Islet precursor cell (in vitro differentiated cells): ENCODE results near the gene NEB.
A peak's percentile ranks its signal among the peaks of the same experiment; 100 is the strongest.
"Not testable (repeated sequence)": the region's sequence is repeated elsewhere in the genome, so short reads cannot be mapped to it uniquely, and the experiment has no call there.

Experiments
- DNase-seq: peaks from one replicate; pipeline ENCODE4 v3.0.0-alpha.2; 2018

Gene NEB

DNA sequence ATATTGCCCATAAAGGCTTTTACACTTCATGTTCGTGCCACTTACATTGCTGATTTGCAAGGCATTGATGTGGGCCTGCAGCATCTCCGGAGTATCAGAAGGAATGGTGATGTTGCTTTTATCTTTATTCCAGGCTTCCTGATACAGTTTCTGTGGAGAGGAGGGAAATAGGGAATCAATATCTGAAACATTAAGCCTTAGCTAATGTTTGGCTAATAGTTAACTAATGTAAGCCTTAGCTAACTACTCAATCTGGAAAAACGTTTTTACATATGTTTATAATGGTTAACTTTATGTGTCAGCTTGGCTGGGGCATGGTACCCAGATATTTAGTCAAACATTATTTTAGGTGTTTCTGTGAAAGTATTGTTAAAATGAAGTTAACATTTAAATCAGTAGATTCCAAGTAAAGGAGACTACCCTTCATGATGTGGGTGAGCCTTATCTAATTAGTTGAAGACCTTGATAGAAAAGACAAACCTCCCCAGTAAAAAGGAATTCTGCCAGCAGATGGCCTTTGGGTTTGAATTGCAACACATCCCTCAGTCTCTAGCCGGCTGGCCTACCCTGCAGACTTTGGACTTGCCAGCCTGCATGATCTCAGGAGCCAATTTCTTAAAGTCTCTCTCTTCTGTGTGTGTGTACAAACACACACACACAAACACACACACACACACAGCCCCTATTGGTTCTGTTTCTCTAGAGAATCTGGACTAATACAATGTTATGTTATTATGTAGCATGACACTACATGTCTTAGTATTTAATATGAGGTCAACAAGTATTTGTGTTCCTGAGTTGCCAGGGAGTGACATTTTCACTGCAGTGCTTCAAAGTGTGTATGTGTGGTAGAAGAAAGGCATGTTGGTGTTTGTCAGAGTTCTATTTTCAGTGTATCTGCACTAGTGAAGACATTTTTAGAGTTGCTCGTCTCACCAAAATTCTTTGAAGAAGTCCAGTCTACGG lies 126.5 kb downstream of the NEB start:
- not testable (repeated sequence) for DNase-seq

DNA sequence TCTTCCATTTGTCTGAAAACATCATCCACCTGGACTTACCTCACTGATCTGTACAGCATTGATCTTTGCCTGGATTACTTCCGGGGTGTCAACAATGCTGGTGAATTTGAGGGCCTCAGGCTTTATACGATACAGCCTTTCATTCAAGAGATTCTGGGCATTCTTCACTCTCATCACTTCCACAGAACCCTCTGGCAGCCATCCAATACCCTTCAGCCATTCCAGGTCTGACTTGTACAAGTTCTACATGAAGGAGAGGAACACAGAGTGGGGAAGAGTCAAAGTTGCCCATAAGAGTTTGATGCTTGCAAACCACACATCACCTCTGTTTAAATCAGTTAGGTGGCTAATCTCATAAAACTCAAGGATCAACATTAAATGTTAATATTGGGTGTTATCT lies 130.7 kb downstream of the NEB start:
- DNase-seq: not testable (repeated sequence)

DNA sequence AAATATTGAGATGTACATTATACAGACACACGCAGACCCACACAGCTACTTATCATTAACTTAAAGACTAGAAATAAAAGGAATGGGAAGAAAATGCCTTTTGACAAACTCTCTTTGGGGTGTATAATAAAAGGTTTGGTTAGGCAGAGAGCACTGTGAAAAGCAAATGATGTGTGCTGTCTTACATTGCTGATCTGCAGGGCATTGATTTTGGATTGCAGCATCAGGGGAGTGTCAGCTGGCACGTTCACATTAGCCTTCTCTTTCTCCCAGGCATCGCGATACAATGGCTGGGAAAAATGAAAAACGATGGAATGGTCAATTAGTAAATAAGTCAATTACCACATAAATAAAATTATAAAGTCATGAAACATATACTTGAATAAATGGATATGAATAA lies 131.9 kb downstream of the NEB start:
- not testable (repeated sequence) for DNase-seq

DNA sequence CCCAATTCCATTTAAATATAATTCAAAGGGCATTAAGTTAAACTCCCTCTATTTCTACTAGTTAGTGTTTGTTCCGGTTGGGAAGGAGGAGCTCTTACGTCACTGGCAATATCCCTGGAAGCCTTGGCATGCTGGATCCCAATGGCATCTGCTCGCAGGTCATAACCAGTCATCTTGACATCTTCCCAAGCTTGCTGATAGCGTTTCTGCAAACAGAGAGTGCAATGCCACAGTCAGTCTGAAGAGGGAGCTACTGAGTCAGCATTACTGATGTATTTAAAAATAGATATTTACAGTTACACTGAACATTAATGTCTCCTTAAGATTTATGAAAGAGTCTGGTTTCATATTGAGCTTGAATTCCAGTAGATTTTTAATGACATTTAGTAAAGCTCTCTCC lies 132.5 kb downstream of the NEB start:
- DNase-seq: not testable (repeated sequence)

DNA sequence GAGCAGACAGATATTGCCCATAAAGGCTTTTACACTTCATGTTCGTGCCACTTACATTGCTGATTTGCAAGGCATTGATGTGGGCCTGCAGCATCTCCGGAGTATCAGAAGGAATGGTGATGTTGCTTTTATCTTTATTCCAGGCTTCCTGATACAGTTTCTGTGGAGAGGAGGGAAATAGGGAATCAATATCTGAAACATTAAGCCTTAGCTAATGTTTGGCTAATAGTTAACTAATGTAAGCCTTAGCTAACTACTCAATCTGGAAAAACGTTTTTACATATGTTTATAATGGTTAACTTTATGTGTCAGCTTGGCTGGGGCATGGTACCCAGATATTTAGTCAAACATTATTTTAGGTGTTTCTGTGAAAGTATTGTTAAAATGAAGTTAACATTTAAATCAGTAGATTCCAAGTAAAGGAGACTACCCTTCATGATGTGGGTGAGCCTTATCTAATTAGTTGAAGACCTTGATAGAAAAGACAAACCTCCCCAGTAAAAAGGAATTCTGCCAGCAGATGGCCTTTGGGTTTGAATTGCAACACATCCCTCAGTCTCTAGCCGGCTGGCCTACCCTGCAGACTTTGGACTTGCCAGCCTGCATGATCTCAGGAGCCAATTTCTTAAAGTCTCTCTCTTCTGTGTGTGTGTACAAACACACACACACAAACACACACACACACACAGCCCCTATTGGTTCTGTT lies 137.2 kb downstream of the NEB start:
- DNase-seq: not testable (repeated sequence)

DNA sequence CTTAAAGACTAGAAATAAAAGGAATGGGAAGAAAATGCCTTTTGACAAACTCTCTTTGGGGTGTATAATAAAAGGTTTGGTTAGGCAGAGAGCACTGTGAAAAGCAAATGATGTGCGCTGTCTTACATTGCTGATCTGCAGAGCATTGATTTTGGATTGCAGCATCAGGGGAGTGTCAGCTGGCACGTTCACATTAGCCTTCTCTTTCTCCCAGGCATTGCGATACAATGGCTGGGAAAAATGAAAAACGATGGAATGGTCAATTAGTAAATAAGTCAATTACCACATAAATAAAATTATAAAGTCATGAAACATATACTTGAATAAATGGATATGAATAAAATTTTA lies 142.4 kb downstream of the NEB start:
- not testable (repeated sequence) for DNase-seq

DNA sequence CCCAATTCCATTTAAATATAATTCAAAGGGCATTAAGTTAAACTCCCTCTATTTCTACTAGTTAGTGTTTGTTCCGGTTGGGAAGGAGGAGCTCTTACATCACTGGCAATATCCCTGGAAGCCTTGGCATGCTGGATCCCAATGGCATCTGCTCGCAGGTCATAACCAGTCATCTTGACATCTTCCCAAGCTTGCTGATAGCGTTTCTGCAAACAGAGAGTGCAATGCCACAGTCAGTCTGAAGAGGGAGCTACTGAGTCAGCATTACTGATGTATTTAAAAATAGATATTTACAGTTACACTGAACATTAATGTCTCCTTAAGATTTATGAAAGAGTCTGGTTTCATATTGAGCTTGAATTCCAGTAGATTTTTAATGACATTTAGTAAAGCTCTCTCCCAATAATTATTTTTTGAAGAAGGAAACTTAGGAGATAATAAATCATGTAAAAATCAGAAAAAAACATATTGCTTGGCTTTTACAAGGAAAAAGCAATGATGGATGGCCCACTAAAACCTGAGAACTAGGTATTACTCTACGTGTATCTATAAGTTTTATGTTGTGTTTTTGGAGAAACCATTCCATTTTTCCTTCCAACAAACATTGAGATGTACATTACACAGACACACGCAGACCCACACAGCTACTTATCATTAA lies 142.9 kb downstream of the NEB start:
- DNase-seq: not testable (repeated sequence)

DNA sequence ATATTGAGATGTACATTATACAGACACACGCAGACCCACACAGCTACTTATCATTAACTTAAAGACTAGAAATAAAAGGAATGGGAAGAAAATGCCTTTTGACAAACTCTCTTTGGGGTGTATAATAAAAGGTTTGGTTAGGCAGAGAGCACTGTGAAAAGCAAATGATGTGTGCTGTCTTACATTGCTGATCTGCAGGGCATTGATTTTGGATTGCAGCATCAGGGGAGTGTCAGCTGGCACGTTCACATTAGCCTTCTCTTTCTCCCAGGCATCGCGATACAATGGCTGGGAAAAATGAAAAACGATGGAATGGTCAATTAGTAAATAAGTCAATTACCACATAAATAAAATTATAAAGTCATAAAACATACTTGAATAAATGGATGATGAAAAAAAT lies 153.0 kb downstream of the NEB start:
- not testable (repeated sequence) for DNase-seq

DNA sequence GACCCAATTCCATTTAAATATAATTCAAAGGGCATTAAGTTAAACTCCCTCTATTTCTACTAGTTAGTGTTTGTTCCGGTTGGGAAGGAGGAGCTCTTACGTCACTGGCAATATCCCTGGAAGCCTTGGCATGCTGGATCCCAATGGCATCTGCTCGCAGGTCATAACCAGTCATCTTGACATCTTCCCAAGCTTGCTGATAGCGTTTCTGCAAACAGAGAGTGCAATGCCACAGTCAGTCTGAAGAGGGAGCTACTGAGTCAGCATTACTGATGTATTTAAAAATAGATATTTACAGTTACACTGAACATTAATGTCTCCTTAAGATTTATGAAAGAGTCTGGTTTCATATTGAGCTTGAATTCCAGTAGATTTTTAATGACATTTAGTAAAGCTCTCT lies 153.6 kb downstream of the NEB start:
- DNase-seq: not testable (repeated sequence)

DNA sequence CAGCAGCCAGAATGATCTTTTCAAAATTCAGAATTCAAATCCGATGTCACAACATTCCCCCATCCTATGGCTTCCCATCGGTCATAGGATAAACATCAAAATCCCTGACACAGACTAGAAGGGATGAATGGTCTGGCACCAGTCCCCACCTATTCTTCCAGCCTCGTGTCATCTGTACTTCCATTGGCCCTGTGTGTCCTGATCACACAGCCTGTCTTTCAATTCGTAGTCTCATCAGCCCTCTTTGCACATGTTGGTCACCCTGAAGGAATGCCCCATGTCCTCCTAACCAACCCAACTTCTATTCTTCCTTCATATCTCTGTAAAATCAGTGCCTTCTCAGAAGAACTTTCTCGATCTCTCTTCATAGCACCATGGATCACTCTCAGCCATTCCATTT lies 157.2 kb downstream of the NEB start:
- DNase-seq: no peak

DNA sequence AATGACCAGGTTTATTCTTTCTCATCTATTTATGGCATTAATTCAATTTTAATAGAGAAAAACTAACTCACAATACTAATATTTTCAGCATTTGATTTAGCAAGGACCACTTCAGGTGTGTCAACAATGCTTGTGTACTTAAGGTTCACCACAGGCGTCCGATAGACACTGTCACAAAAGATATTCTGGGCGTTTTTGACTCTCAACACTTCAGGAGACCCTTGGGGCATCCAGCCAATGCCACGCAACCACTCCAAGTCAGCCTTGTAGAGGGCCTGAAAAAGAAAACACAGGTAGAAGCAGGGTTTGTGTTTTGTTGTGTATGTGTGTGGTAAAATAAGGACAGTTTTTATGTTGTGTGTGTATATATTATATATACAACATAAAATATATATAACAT lies 158.2 kb downstream of the NEB start:
- DNase-seq: no peak

DNA sequence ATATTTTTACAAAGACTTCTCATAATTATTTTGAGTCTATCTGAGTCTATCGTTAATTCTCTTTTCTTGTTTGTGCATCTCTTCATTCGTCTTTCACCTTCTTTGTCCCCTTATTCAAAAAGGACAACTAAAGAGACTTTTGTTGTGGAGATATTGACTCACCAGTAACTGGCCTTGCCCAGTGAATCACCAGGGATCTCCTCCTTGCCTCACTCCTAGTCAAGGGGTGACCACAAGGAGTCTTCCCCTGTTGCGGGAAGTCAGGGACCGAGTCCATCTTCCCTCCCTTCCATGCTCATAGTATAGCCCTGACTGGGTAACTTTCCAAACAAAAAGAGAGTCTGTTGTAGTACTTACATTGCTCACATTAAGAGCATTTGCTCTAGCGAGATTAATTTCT lies 158.9 kb downstream of the NEB start:
- DNase-seq: no peak

DNA sequence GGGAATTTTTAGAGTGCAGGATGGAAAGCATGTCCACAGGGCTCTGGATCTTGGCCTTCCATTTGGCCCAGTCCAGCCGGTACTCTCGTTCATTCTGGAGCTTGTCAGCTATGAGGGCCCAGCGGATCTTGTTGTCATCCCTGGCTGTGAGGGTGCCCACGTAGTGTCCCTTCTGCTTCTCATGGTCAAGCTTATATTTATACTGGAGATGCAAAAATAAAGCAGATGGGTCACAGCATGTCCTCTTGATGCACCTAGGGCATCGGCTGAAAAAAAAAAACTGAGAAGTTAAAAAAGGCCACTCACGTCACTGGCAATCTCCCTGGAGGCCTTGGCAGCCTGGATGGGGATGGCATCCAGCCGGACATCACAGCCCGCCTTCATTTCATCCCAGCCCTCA lies 164.1 kb downstream of the NEB start:
- DNase-seq: no peak

DNA sequence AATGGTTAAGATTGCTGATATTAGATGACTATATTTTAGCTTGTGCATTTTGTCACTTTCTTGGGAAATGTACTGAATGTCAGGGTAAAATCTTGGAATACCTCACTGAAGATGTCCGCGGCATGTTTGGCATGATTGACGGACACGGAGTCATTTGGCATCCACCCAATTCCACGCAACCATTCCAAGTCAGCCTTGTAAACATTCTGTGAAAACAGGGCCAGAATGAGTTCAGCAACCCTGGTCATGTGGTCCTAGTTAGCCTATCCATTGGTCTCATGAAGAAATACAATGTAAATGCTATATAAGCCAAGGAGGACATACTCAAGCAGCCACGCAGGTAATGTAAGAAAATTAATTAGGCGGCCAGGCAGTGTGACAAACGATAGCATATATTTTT lies 165.1 kb downstream of the NEB start:
- DNase-seq: no peak

DNA sequence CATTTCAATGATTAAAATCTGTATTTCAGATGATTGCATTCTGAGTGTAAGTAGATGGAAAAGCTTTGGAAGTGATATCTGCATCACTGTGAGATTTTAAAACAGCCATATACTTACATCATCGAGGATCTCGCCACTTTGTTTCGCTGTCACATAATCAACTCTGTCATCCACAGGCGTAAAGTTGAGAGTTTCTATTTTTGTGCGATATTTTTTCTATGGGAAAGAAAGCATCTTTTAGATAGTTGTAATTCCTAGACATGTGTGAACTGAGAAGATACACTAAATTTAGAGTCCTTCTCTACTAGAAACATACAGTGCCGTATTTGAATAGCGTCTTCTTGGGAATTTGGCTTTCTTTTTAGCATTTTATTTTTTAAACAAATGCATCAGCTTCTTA lies 165.8 kb downstream of the NEB start:
- DNase-seq: no peak

DNA sequence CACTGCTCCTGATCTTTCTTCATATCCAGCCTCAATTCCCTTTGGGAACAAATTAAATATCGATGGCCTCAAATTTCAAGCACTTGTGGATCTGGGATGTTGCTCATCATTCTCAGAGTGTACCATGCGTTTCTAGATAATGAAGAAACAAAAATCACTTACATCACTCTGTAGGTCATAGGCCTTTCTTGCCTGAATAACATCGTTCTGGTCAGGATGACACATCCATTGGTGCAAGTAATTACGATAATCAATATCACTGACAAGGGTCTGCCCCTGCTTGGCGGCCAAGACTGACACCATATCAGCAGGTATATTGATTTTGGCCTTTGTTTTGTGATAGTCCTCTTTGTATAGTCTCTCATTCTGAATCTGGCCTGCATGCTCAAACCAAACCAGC lies 167.3 kb downstream of the NEB start:
- no peak for DNase-seq

DNA sequence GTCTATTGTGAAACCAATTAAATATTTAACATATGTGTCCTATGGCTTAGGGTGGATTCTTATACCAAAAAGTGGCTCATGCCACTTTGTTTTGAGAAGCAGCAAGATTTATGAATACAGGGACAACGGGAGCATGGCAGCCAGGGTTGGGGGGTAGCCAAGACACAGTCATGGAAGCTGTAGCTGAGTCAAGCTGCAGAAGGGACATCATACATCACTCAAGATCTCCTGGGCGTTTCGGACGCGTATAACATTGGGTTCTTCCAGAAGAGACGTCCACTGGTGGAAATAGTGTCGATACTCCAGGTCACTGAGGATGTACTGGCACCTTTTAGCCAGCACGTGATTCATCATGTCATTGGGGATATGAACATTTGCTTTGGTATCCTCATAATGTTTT lies 171.9 kb downstream of the NEB start:
- no peak for DNase-seq

DNA sequence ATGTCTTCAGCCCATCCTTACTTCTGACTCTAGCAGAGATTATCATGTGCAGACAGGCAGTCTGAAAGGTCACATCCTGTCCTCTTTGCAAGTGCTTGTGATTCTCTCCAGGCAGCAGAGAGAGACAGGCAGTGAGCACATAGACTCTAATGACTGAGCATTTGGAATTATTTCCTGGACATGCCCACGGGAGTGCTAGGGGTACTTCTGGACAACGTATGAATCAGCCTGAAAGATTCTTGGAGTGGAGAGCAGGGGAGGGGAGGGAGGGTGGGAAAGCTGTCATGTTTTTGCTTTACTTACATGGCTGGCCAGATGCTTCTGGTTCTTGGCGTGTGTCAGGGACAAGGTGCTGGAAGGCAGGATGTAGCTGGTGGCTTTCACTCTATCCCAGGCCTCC lies 174.0 kb downstream of the NEB start:
- peak; percentile 93 for DNase-seq

DNA sequence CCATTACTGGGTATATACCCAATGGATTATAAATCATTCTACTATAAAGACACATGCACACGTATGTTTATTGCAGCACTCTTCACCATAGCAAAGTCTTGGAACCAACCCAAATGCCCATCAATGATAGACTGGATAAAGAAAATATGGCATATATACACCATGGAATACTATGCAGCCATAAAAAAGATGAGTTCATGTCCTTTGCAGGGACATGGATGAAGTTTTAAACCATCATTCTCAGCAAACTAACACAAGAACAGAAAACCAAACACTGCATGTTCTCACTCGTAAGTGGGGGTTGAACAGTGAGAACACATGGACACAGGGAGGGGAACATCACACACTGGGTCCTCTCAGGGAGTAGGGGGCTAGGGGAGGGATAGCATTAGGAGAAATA lies 174.8 kb downstream of the NEB start:
- DNase-seq: not testable (repeated sequence)

DNA sequence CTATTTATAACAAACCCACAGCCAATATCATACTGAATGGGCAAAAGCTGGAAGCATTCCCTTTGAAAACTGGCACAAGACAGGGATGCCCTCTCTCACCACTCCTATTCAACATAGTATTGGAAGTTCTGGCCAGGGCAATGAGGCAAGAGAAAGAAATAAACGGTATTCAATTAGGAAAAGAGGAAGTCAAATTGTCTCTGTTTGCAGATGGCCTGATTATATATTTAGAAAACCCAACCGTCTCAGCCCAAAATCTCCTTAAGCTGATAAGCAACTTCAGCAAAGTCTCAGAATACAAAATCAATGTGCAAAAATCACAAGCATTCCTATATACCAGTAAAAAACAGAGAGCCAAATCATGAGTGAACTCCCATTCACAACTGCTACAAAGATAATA lies 176.4 kb downstream of the NEB start:
- DNase-seq: not testable (repeated sequence)

DNA sequence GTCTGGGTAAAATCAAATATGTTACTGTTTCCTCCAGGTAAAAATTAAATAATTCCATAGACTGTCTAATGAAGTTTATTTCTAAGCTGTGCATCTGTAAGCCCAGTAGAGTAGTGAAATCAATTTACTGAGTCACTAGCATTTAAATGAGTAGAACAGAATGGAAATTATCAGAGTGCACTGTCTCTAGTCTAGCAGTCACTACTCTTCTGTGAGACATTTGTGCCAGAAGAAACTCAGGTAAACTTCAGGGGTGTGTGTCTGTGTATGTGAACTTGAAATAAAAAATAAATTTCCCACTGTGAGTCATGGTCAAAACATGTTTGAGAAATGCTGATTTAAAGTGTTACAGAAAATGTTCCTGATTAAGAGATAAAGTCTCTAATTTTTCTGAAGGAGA lies 178.2 kb downstream of the NEB start:
- DNase-seq: no peak

DNA sequence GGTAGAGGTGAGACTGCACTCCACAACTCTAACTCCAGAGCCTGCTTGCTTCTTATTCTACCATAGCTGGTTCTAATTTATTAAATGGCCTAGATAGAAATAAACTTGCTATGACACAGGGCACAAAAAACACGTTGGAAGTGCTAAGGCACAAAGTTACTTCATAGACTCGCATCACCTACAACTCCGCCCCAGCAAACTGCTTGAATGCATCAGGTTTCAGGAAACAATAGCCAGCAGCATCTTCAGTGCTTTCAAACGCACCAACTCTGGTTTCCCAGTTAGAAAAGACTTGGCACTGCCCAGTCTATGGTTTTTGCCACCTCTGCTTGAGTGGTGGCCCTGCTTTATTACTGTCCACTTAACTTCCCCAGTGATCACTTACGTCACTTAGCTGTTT lies 182.0 kb downstream of the NEB start:
- no peak for DNase-seq

DNA sequence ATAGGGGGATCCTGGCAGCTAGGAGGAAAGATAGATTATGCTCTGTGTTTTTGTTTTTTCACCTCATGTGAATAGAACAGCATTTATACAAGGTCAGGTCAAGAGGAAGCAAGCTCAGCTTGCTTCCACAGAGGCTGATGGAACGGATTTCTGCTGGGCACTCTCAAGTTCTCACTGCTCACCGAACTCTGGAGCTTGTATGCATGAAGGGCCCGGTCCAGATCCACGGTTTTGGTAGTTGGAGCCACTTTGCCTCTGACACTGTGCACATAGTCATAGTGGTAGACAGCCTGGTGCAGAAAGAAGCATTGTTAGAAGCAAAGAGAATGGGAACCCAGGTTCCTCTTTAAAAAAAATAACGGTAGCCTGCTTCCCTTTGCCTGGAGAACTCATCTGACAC lies 182.7 kb downstream of the NEB start:
- DNase-seq: no peak

DNA sequence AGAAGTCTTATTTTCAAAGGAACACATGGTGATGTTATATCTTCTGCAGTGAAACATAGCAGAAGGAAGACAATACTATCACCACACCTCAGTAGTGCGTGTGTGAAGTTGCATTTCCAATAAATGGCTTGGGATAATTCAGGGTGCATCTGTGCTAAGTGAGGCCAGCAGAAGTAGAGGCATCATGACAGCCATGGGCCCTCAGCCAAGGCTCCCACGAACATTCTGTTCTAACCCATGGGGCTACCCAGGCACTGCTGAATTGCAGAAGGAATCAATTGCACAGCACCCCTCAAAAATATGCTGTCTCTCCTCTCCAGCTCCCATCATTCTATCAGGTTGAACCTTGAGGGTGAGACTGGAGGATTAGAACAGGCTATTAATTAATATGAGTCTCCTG lies 185.1 kb downstream of the NEB start:
- DNase-seq: no peak
